Measurements from ENCODE around the gene ATXN1L. TPM values are rescaled to one million over a fixed set of nuclear protein-coding genes. Genes with fewer than 3 reads are reported as not detected.
"Not testable (repeated sequence)": the region's sequence is repeated elsewhere in the genome, so short reads cannot be mapped to it uniquely, and the experiment has no call there.

The ATXN1L gene
- total RNA-seq, 1 donor from 2014 or later = 25.7 TPM

DNA sequence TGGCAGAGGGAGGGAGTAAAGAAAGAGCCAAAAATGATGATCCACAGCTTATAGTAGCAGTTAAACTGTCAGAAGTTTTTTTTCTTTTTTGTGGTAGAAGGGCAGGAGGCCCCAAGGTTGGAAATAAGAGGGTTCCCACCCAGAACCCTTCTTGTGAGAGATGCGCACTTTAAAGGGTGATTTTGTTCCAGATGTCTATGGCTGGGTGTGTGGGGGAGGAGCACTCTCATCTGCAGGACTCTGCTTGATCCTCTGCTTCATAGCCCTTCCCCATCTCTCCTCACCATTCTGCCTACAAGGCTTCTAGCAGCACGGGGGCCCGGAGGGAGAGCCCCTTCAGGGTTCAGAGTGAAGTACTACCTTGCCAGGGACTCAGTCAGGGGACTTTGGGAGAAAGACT lies 6.4 kb downstream of the ATXN1L start:
- intact Hi-C loops (cut with micrococcal nuclease) = no loop called here

DNA sequence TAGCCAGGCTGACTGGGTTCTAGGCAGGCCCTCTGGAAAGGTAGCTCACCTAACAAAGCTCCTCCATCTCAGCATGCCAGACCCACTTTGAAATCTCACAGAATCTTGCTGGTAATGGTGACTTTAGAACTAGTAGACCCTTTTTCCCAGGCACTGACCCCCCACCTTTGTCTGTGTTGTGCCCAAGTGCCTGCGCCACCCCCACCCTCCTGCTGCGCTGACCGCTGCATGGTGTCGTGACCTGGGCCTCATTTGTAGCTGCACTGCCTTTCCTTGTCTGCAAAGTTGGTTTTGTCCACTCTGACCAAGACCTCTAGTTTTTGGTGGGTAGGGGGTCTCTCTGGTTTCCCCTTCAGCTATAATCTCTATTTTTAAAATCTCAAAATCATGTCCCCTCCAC lies 6.8 kb downstream of the ATXN1L start:
- intact Hi-C loops (cut with micrococcal nuclease) = no loop called here

DNA sequence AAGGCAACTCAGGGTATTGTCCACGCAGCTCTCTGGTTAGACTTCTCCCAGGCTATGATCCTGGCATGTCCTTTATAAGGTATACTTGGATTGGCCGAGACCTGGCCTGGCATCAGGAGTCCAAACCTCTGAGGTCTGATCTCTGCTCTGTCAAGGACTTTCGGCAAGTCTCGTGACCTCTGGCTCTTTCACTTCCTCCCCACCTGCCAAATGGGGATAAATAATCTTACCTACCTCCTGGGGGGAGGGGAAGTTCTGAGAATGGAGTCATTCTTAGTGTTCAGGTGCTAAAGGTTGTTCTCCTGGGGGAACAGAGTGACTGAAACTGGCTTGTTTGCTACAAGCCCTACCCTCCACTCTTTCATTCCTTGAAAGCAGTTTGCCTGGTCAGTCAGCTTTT lies 7.6 kb downstream of the ATXN1L start:
- intact Hi-C loops (cut with micrococcal nuclease) = no loop called here

DNA sequence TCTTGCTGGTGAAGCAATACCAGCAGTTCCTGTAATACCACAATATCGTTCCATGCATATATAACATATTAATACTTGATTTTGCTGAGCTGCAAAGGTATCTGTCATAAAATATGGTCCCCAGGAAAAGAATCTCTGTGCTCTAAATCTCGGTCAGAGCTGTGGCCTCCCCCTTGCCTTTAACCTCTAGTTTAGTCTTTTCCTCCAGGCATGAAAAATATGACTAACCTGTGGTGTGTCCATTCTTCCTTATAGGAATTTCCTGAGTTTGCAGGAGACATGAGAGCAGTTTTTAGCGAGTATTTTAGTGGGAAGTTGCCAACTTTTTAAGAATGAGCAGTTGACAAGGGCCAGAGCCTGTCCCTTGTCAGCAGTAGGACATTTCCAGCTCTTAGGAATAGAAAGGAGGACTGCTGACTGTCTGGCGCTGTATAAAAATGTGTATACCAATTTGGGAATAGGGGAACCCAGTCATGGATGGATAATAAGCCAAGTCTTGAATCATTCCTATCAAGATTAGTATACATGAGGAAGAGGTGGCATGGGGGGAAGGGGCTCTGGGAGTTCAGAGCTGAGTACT lies 8.7 kb downstream of the ATXN1L start:
- intact Hi-C loops (cut with micrococcal nuclease) = no loop called here

DNA sequence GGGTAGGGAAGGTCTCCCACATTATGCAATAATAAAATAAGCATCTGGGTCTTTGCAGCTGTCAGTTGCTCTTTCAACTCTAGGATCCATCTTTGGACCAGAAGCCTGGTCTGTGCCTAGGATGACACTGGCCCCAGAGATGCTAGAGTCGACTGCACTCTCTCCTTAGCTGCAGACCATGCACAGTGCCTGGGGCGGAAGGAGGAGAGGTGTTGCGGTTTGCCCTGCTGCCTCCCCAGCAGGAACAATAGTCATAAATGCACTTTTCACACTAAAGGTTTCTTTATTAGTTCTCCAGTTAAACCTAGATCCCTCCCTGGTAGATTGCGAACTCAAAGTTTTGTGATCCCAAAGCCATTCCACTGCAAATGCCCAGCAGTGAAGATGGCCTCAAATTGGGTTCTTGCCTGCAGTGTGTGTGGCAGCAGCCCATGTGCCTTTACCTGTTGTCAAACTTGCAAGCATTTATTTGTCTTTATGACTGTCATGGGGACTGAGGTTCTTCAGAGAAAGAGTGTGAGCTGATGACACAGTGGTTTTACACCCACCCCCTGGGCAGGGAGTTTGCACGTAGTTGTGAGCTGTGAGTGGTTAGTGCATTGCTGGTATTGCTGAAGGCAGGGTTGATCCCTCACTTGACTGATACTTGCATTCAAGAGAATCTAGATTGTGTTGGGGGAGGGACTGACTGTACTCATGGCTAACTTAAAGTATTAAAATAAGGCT lies 10.3 kb downstream of the ATXN1L start:
- intact Hi-C loops (cut with micrococcal nuclease) = no loop called here

DNA sequence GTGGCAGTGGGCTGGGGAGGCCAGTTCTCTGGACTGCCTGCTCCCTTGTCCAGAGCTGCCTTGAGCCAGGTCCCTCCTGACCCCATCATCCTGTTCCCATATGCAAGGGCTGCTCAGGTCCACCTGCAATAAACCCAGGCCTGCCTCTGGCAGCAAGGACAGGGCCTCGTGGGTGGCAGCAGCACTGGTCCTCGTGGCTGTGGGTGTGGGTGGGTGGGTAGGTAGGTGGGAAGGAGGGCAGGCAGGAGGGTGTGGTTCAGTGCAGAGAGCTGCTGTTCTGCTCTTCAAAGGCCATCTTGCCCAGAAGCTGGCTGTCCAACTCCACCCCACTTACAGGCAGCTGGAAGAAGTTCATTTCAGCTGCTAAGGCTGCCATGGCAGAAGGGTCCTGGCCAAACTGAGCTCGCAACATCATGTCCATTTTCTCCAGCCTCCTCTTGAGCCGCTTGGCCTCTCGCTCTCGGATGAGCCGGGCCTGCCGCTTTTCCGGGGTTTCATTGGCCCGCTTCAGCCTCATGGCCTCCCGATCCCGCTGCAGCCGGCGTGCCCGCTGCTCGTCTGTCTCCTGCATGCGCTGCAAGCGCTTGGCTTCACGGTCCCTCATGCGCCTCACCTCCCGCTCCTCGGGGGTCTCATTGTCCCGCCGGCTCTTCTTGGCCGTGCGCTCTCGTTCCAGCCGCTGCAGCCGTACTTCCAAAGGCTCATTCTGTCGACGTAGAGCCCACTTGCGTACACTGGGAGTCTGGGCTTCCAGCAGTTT lies 14.2 kb downstream of the ATXN1L start:
- intact Hi-C loops (cut with micrococcal nuclease) = no loop called here

DNA sequence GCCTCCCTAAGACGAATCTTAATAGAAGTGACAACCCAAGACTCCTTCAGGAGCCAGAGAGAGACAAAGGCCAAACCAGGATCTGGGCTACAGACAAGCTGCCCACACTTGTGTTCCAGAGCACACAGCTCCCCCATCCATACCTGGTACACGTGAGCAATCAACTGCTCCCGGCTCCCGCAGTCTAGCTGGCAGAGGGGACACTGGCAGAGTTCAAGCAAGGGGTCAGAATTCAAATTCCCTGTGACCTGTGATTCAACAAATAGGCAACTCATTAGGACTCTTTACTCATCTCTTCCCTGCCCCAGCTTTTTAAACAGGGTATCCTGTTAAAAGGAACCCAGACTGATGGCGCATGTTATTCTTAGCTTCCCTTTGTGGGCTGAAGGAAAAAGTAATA lies 18.2 kb downstream of the ATXN1L start:
- intact Hi-C loops (cut with micrococcal nuclease) = no loop called here

DNA sequence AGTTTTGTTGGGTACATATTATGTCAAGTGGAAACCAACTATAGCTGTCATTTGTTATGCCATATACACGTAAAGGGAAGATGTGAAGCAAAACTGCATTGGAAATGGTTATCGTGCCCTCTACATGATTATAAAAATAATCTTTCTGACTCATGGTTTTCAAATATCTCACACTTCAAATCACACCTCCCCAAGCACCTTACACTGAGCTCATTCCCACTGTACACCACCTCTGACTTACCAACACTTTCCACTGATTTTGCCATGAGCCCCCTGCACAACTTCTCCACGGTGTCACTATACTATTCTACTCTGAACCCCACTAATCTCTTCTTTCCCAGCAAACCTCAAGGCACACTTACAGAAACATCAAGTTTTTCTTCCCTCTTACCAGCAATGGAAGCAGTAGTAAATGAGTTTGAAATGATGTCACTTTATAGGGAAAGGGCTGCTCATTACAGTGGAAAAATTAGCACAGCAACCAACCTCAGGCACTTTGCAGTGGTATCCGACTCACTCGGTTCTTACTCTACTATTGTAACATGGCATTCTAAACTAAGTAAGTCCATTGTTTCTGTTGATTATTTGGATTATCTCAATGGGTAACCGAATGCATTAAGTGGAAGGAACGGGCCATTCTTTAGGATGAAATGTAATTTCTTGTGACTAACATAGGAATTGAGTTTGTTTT lies 19.5 kb downstream of the ATXN1L start:
- intact Hi-C loops (cut with micrococcal nuclease) = no loop called here

DNA sequence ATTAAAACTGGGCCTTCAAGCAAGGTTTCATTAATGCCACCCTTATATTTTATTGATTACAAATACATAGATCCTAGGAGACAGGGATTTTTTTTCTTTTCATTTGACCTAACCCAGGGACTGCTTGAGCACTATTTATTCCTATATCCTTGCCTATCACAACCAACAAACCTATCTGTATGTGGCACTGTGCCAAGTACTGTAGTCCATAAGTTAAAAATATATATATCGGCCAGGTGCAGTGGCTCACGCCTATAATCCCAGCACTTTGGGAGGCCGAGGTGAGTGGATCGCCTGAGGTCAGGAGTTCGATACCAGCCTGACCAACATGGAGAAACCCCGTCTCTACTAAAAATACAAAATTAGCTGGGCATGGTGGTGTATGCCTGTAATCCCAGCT lies 21.4 kb downstream of the ATXN1L start:
- intact Hi-C loops (cut with micrococcal nuclease) = not testable (repeated sequence)

DNA sequence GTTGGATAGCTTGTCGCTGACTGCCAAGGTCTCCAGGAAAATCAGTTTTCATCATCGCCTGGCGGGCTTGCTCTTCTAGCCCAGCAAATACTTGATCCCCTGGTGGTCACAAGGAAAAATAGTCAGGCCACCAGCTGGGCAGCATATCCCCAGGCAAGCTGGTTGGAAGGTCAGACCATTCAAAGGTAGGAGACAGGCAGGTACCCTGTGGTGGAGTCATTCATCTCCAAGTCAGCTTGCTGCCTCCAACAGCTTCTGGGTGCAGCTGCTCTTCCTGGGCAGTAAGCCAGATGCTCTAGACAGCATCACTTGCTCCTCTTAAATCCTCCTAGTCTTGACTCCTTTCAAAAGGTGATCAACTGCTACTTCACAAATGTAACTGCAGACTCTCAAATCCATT lies 22.2 kb downstream of the ATXN1L start:
- intact Hi-C loops (cut with micrococcal nuclease) = no loop called here

DNA sequence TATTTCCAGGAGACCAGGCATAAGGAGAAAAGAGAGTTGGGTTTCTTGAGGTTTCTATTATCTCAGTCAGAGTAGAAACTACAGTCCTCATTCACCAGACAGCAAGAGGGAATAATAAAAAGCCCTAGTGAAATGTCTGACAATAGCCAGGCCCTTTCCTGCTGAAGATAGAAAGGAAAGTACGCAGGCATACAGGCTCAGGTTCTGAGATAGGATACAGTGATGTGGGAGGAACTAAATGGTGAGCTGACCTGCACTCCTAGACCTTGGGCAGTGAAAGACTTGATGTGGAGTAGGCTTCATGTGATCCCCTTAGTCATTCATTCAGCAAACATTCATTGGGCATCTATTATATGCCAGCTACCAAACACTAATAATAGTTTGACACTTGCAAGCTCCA lies 23.3 kb downstream of the ATXN1L start:
- intact Hi-C loops (cut with micrococcal nuclease) = no loop called here

DNA sequence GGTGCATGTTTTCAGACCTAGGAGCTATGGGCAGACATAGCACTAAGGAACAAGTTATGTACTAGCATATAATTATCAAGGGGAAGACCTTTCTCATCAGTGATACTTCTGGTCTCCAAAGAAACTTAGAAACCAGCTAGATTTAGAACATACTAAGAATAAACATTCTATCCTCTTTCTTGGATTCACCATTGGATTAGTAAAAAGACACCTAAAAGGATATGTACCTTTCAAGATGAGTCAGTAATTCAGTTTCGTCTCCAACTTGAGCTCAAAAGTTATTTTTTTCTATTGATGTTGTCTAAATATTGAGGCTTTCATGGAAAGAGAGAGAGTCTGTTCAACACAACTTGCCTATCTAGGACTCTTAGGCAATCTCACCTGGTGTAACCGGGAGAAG lies 25.0 kb downstream of the ATXN1L start:
- intact Hi-C loops (cut with micrococcal nuclease) = no loop called here

DNA sequence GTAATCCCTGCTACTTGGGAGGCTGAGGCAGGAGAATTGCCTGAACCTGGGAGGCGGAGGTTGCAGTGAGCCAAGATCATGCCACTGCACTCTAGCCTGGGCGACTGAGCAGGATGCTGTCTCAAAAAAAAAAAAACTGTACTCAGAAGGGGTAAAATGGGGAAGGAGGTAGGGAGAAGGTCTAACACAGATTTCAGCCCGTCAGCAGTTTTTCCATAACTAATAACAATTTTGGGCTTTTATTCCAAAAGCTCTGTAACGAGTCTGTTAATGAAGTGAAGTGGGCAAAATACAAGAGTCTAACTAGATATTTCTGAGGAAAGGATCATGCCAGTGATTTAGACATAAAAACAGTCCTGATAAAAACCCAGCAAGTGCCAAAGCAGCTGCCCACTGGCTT lies 27.4 kb downstream of the ATXN1L start:
- intact Hi-C loops (cut with micrococcal nuclease) = no loop called here

DNA sequence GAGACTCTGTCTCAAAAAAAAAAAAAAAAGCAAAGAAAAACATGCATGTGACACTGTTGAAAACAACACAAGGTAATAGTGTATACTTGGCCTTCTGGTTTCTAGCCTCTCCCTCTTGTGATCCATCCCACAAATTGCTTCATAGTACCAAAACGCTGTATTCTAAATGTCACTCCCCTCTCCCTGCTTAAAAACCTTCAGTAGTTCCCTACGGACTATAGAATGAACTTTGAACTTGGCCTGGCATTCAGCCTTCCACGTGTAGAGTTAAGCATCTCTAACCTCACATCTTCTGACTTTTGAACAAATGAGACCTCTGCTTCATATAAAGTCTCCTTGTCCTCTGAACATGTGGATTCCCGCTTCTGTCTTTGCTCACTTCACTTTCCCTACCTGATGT lies 33.1 kb downstream of the ATXN1L start:
- intact Hi-C loops (cut with micrococcal nuclease) = no loop called here

DNA sequence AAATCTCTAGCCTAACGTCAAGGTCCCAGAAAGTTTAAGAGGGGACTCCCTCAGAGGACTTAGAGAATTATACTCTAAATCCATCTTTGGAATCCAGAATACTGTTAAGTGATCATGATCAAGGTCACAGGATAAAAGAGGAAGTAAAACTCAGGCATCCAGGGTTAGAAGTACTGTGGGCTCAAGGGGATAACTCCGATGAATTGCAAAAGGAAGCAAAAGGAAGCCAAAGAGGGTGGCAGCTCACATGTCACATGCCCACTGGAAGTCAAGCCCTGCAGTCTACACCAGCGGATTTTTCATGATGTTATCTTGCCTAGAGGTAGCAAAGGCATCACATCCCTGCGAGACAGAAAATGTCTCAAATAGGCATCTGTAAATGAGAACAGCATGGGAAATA lies 34.4 kb downstream of the ATXN1L start:
- intact Hi-C loops (cut with micrococcal nuclease) = loop anchor here (2.0 to 10.0 kb wide), 4 partner anchors 213 to 1595 kb away; partner anchors contain the start of genes AARS1, DHX38 and TXNL4B

DNA sequence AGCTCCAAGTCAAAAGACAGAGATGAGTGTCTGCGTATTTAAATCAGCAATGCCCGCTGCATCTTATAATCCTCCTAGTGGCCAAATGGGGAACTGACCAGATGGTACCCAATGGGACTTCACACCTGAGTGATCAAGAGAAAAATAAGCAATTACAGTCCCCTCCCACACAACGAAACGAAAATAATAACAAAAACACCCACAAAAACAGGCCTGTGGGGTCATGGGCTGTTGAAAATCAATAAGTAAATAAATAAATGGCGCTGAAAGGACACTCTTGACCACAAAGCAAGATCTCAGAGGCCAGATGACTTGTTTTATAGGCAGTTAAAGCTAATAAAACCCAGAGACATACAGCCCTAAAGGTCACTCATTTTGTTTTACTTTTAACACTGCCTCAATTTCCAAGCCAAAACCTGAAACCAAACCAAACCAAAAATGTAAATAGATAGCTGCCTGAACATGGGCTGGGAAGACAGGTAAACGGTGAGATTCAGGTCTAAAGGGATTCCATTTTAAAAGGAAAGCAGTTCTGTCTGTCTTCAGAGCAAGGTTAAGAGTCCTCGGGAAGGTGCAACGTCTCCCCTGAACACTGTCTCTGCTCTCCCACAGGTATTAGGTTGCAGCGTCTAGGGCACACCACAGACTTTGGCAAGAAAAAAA lies 36.9 kb downstream of the ATXN1L start:
- intact Hi-C loops (cut with micrococcal nuclease) = loop anchor here (1.0 to 10.0 kb wide), 7 partner anchors 13 to 1598 kb away; partner anchors contain the start of genes AARS1, DHODH and IST1

DNA sequence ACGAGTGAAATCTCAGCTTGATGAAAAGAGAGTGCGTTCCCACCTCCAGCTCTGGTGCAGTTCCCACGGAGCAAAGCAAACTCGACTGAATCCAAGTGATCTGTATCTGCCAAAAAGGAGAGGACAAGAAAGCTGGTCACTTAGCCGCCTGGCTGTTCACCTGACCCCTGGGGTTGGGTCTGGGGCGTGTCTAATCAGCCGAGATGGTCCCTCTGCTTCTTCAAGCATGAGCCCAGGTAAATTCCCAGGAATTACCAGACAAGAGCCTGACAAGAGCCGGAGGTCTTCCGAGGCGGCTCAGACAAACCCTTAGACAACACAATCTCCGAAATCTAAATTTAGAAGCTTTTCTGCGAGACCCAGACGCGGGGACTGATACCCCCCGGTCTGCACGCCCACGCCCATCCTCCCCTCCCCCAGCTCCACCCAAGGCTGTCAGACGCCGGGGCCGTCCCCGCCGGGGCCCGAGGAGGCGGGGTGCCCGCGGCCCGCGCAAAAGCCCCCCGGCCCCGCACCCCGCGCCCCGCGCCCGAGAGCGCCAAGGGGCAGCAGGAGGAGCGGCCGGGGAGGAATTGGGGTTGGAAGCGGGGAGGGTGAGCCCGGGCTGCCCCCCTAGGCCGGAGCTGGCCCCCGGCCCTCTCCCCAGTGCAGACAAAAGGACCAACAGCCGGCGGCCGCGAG lies 37.5 kb downstream of the ATXN1L start:
- intact Hi-C loops (cut with micrococcal nuclease) = loop anchor here (2.0 to 10.0 kb wide), 4 partner anchors 161 to 1599 kb away; partner anchors contain the start of gene AARS1

DNA sequence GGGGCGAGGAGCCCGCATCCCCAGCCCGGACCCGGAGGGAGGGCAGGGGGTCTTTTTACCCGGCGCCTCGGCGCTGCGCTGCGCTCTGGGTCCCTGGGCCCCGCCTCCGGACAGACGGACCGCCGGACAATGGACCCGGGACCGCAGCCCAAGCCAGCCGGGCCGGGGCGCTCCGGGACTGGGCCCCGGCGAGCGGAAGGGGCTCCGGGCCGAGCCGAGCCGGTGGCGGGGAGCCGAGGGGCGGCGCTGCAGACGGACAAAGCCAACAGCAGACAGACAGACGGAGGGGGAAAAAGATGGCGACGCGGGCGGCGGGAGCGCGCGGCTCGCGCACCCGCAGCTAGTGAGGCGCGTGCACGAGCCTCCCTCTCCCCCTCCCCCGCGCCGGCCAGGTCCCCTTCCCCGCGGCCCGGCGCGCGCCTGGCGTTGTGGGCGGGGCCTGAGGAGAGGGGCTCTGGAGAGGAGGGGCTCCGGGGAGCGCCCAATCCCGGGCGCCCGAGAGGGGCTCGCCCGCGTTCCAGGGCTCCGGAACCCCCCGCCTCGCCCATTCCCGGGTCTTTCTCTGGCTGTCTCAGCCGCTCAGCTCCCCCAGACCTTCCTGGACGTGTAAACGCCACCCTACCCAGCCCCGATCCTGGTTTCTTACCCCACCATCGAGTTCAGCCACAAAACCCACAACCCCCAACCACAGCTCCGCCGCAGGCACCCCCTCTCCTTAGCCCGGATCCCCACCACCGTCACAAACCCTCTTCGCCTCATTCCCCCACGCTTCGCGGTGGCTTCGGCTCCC lies 38.3 kb downstream of the ATXN1L start, which contains the start of gene ZNF821:
Gene ZNF821 (minus strand): TSS at position 334 of the 790 bp plus-strand sequence. CDS start 4,236 bp downstream, outside the sequence.
- intact Hi-C loops (cut with micrococcal nuclease) = loop anchor here (1.0 to 10.0 kb wide), 6 partner anchors 77 to 1599 kb away; partner anchors contain the start of genes AARS1 and CMTR2

DNA sequence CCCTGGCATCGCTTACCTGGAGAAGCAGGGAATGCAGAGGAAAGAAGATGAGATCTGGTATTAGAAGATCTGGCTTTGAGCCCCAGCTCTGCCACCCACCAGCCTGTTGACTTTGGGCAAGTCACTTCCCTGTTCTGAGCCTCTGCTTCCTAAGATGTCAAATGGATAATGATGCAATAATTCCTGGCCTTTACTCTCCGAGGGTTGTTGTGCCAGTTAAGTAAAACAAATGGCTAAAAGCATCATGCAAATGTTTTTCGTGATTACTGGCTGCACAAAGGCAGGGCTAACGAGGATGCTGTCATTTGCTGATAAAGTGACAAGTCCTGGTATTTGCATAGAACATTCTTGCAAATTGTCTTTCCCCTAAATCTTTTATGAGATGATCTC lies 39.5 kb downstream of the ATXN1L start:
- intact Hi-C loops (cut with micrococcal nuclease) = loop anchor here (2.0 to 10.0 kb wide), 2 partner anchors 596 to 1600 kb away; partner anchors contain the start of genes AARS1 and CMTR2

Data from T-helper 1 cell treated with Interleukin-12 subunit alpha and Interleukin-12 subunit beta and Interleukin-4 antibody, amounts not matched to agents 30 ng/mL and 1 ng/mL, for 36 hours (primary cell).